Stomach (tissue), 4 donors: ENCODE measurements around the gene FAHD2B.
A peak's percentile ranks its signal among the peaks of the same experiment; 100 is the strongest.
"Not testable (repeated sequence)": the region's sequence is repeated elsewhere in the genome, so short reads cannot be mapped to it uniquely, and the experiment has no call there.

Experiments used
- CTCF ChIP-seq, 7 experiments: fragments of 450-650 bp in 4 of 7; fragments of 200-600 bp in 3 of 7; sonication (generic) in 3 of 7; IDR thresholded peaks; one replicate each; pipeline ENCODE4 v1.5.1; 2016 to 2019; ENCODE audit warnings: antibody characterized with exemption in 7 of 7, control low read depth in 2 of 7, mild to moderate bottlenecking in 1 of 7
- POLR2A ChIP-seq, 4 donors: fragments of 450-650 bp; IDR thresholded peaks; one replicate each; pipeline ENCODE4 v1.6.1; 2016; ENCODE audit warnings: antibody characterized with exemption in 4 of 4, control low read depth in 2 of 4, mild to moderate bottlenecking in 1 of 4, moderate library complexity in 1 of 4
- POLR2AphosphoS5 ChIP-seq, 3 donors: sonication (generic); formaldehyde crosslinking; IDR thresholded peaks; one replicate each; pipeline ENCODE4 v1.6.1; 2016; ENCODE audit warnings: antibody characterized with exemption in 3 of 3

GRCh38 chr2:97112320-97113049 lies 17.8 kb upstream of the FAHD2B start:
- TF ChIP-seq CTCF (IDR thresholded peaks at IDR 0.05), result peak in 5 of 7 experiments; percentile 81 to 99 (median 89)
- TF ChIP-seq POLR2A, POLR2AphosphoS5 (IDR thresholded peaks at IDR 0.05): not testable (repeated sequence)
